Smooth muscle cell of the pulmonary artery (primary cell): ENCODE measurements around the gene MFAP4. TPM values are rescaled to one million over a fixed set of nuclear protein-coding genes. Genes with fewer than 3 reads are reported as not detected.

ENCODE experiments used
- total RNA-seq: library from RNA; depleted of rRNA; stranded (reverse); fragments of >200 nt; gene quantifications from 2 replicates; pipeline ENCODE4 v1.2.3, GENCODE V29; 2014

MFAP4 gene
- 39.1 and 59.7 TPM in 2 replicates for total RNA-seq

GRCh38 chr17:19386974-19387920, at the start of gene MFAP4:
MFAP4 (minus strand) TSS chr17:19387190; CDS start chr17:19387155, 35 bp downstream.

GRCh38 chr17:19410875-19411620, 24.1 kb upstream of the MFAP4 start, which contains the start of gene RNF112:
RNF112 (plus strand) TSS chr17:19411232; CDS start chr17:19411409, 177 bp downstream.

GRCh38 chr17:19378416-19379360, 8.3 kb downstream of the MFAP4 start, which contains the start of gene MAPK7:
MAPK7 (plus strand) TSS chr17:19378498; CDS start chr17:19378901, 403 bp downstream.

GRCh38 chr17:19362277-19363113, 24.5 kb downstream of the MFAP4 start, which contains the start of gene B9D1:
B9D1 (minus strand) TSS chr17:19362723; CDS start chr17:19362569, 154 bp downstream.

Other genes with a start within 250 kb of the MFAP4 start
- 43.1 and 44.3 TPM in 2 replicates for gene EPN2, start 149.8 kb downstream of the MFAP4 start, total RNA-seq
- gene B9D1, start 24.5 kb downstream of the MFAP4 start, total RNA-seq: 17.8 and 32.2 TPM in 2 replicates
- 32.5 and 49.9 TPM in 2 replicates for gene MAPK7, start 8.7 kb downstream of the MFAP4 start, total RNA-seq
- 1.6 and 5.0 TPM in 2 replicates for gene RNF112, start 24.0 kb upstream of the MFAP4 start, total RNA-seq
- gene SLC47A1, start 146.7 kb upstream of the MFAP4 start, total RNA-seq: 3.5 and 4.9 TPM in 2 replicates